DND-41 (cell line): Measurements from ENCODE around the gene FAM217A.
"Not testable (repeated sequence)": the region's sequence is repeated elsewhere in the genome, so short reads cannot be mapped to it uniquely, and the experiment has no call there.

Experiments used
- ATAC-seq: fragments of 200-7000 bp; cut with Tn5 transposase; 3 replicates; pipeline ENCODE4 v1.9.1; 2021; ENCODE audit warnings: low read depth; ENCODE audit not compliant: insufficient read depth
- DNase-seq: peaks from one replicate; pipeline ENCODE4 v3.0.0-alpha.2; 2020
- H2AFZ ChIP-seq: 2 replicates; pipeline ENCODE4 v1.6.0; 2012; ENCODE audit warnings: low read depth, low read length
- H3K27ac ChIP-seq: 2 replicates; pipeline ENCODE4 v1.5.1; 2012; ENCODE audit warnings: low read length, inconsistent platforms
- H3K27me3 ChIP-seq: fragments of 200-600 bp; sonication (generic); 2 replicates; pipeline ENCODE4 v1.6.0; 2012; ENCODE audit warnings: low read length, mild to moderate bottlenecking, inconsistent platforms; ENCODE audit not compliant: insufficient read depth, poor library complexity
- H3K36me3 ChIP-seq: 2 replicates; pipeline ENCODE4 v1.5.1; 2012; ENCODE audit warnings: low read length, inconsistent platforms; ENCODE audit not compliant: insufficient read depth
- H3K4me1 ChIP-seq: 2 replicates; pipeline ENCODE4 v1.5.1; 2012; ENCODE audit warnings: mild to moderate bottlenecking, low read length; ENCODE audit not compliant: insufficient read depth
- H3K4me2 ChIP-seq: 2 replicates; pipeline ENCODE4 v1.6.0; 2012; ENCODE audit warnings: mild to moderate bottlenecking, moderate library complexity, low read length, inconsistent platforms; ENCODE audit not compliant: insufficient read depth
- H3K4me3 ChIP-seq, 2 experiments: fragments of 200-600 bp in 1 of 2; shearing (Covaris generic) in 1 of 2; 2 replicates each; pipeline ENCODE4 v1.5.1; 2012 to 2016; ENCODE audit warnings: inconsistent platforms in 2 of 2, low read length in 2 of 2, mild to moderate bottlenecking in 2 of 2, low read depth in 1 of 2, moderate library complexity in 1 of 2
- H3K79me2 ChIP-seq: 2 replicates; pipeline ENCODE4 v1.6.0; 2012; ENCODE audit warnings: low read length, inconsistent platforms; ENCODE audit not compliant: insufficient read depth
- H3K9ac ChIP-seq: 2 replicates; pipeline ENCODE4 v1.6.0; 2012; ENCODE audit warnings: low read depth, mild to moderate bottlenecking, inconsistent platforms, low read length, moderate library complexity
- H3K9me3 ChIP-seq: 2 replicates; pipeline ENCODE4 v1.5.1; 2012; ENCODE audit warnings: low read length, moderate library complexity, mild to moderate bottlenecking, inconsistent platforms; ENCODE audit not compliant: insufficient read depth, severe bottlenecking
- H4K20me1 ChIP-seq: 2 replicates; pipeline ENCODE4 v1.6.0; 2012; ENCODE audit warnings: low read length; ENCODE audit not compliant: insufficient read depth
- CTCF ChIP-seq: IDR thresholded peaks from 2 replicates; pipeline ENCODE4 v1.5.1; 2012; ENCODE audit warnings: borderline replicate concordance, low read length, moderate library complexity, mild to moderate bottlenecking; ENCODE audit not compliant: poor library complexity, severe bottlenecking; ENCODE audit errors: extremely low read depth
- EZH2 ChIP-seq: IDR thresholded peaks from 3 replicates; pipeline ENCODE4 v1.6.1; 2012; ENCODE audit warnings: borderline replicate concordance, low read depth, mild to moderate bottlenecking, moderate library complexity, low read length, inconsistent platforms; ENCODE audit not compliant: severe bottlenecking

FAM217A gene

GRCh38 chr6:4113649-4114048, 34.7 kb upstream of the FAM217A start:
- Histone ChIP-seq H2AFZ (no peak overlapping the region), H3K36me3 (peaks cover 23% of the 10 kb centered on the region), H3K27ac (no peak overlapping the region), H3K9ac (no peak overlapping the region), H3K9me3 (no peaks in the 10 kb centered on the region), H3K27me3 (no peaks in the 10 kb centered on the region), H3K4me3 (no peak overlapping the region), H3K4me1 (no peaks in the 10 kb centered on the region), H3K79me2 (no peaks in the 10 kb centered on the region), H4K20me1 (no peaks in the 10 kb centered on the region), H3K4me2 (no peak overlapping the region)
- DNase-seq (no peak), ATAC-seq (no peak)
- TF ChIP-seq EZH2 (no peak), CTCF (no peak)

GRCh38 chr6:4112366-4112765, 33.4 kb upstream of the FAM217A start:
- H3K4me2 ChIP-seq: no peak overlapping the region
- H4K20me1 ChIP-seq: no peaks in the 10 kb centered on the region
- H2AFZ ChIP-seq: no peak overlapping the region
- no peak for ATAC-seq
- no peaks in the 10 kb centered on the region for H3K4me1 ChIP-seq
- H3K9me3 ChIP-seq: no peaks in the 10 kb centered on the region
- no peak overlapping the region for H3K4me3 ChIP-seq
- no peak overlapping the region for H3K9ac ChIP-seq
- no peak for TF ChIP-seq CTCF
- no peak for TF ChIP-seq EZH2
- peaks cover 18% of the 10 kb centered on the region; the same call in 1 of the 2 replicates for H3K36me3 ChIP-seq
- H3K27ac ChIP-seq: no peak overlapping the region
- no peaks in the 10 kb centered on the region for H3K79me2 ChIP-seq
- H3K27me3 ChIP-seq: no peaks in the 10 kb centered on the region
- no peak for DNase-seq

GRCh38 chr6:4109363-4109815, 30.5 kb upstream of the FAM217A start:
- H3K4me1 ChIP-seq, H3K27ac ChIP-seq, H3K4me3 ChIP-seq, H3K27me3 ChIP-seq, H3K36me3 ChIP-seq, ATAC-seq, H3K9ac ChIP-seq, H4K20me1 ChIP-seq, DNase-seq, H3K79me2 ChIP-seq, H2AFZ ChIP-seq, H3K9me3 ChIP-seq, H3K4me2 ChIP-seq: not testable (repeated sequence)

GRCh38 chr6:4108561-4109093, 29.7 kb upstream of the FAM217A start:
- H3K9me3 ChIP-seq: no peaks in the 10 kb centered on the region
- H3K4me2 ChIP-seq: no peak overlapping the region
- H3K36me3 ChIP-seq: no peaks in the 10 kb centered on the region
- no peaks in the 10 kb centered on the region for H3K27me3 ChIP-seq
- ATAC-seq (no peak), DNase-seq (no peak)
- H3K79me2 ChIP-seq: no peaks in the 10 kb centered on the region
- H3K4me1 ChIP-seq: no peaks in the 10 kb centered on the region
- H3K4me3 ChIP-seq: no peak overlapping the region
- no peaks in the 10 kb centered on the region for H4K20me1 ChIP-seq
- TF ChIP-seq EZH2: no peak
- no peak for TF ChIP-seq CTCF
- H3K9ac ChIP-seq: no peak overlapping the region
- H3K27ac ChIP-seq: no peak overlapping the region
- H2AFZ ChIP-seq: no peak overlapping the region
